Inferior parietal cortex (tissue), 1 donor: ENCODE data around the gene LAMA4.

ENCODE experiments used
- DNase-seq: peaks from one replicate; pipeline ENCODE4 v3.0.0-alpha.2; 2016; ENCODE audit errors: extremely low spot score

LAMA4 gene

DNA sequence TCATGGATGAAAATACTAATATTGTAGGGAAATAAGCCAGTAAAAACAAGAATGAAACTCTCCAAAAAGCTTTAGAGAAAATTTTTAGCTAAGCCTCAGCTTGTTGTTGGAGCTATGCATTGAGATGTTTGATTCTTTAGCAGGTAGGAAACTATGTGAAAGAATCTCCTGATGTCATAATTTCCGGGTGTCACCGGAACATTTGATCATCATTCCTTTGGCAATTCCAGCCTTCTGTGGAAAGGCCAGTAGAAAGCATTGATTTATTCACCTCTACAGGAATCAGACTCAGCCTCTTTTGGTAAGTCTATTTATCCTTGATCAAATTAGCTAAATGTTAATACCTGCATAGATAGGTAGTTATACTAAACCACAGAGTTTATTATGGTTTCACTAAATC is 157.5 kb downstream of the LAMA4 start:
- no peak for DNase-seq

- no peak for DNase-seq
Observed at GRCh38 chr6:112087916-112088315, 166.5 kb downstream of the LAMA4 start.

GRCh38 chr6:112087136-112087911 is 167.0 kb downstream of the LAMA4 start, which contains the start of the genes FAM229B and TUBE1:
TSS of gene FAM229B (plus strand) at chr6:112087591. CDS start at chr6:112099284, 11,693 bp downstream.
TSS of gene TUBE1 (minus strand) at chr6:112087482. CDS start at chr6:112087434, 48 bp downstream.
- peak; percentile 95 for DNase-seq

GRCh38 chr6:112086744-112087135 is 167.6 kb downstream of the LAMA4 start:
- DNase-seq: peak; percentile 56

DNA sequence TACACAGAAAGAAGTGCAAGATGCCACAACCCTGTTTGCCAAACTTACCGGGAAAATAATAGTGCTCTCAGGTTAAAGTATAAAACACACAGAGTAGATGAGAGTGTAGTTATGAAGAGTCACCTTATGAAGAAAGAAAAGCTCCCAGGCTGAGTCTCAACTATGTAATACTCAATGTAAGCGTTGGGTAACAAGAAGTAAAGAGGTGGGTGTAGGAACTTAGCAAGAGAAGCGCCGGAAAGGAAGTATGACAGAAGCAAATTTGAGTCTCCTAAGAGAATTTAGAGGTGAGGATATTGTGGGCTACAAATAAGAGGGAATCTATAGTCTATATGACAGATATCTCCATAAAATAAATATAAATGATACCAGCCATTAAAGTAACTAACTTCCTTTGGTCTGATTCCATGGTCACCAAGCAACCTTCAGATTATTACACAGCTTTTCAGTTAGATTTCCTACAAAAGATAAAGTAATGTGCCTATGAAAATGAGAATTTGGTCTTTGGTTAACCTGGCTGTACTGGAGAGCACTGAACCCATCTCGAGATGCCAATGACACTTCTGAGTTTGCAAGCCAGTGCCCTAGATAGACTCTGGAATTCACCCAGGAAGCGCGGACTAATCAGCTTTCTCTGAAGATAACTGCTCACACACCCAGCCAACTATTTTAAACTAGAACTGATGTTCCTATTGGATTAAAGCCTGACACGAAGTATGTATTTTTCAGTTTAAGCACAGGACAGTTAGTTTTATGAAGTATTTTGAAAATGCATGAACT is 168.9 kb downstream of the LAMA4 start:
- no peak for DNase-seq

- DNase-seq: no peak
Observed at GRCh38 chr6:112081569-112081968, 172.8 kb downstream of the LAMA4 start.

- no peak for DNase-seq
Observed at GRCh38 chr6:112066606-112067005, 187.8 kb downstream of the LAMA4 start.

GRCh38 chr6:112065426-112065986 is 188.9 kb downstream of the LAMA4 start:
- DNase-seq: no peak

GRCh38 chr6:112062966-112063365 is 191.4 kb downstream of the LAMA4 start:
- DNase-seq: no peak

DNA sequence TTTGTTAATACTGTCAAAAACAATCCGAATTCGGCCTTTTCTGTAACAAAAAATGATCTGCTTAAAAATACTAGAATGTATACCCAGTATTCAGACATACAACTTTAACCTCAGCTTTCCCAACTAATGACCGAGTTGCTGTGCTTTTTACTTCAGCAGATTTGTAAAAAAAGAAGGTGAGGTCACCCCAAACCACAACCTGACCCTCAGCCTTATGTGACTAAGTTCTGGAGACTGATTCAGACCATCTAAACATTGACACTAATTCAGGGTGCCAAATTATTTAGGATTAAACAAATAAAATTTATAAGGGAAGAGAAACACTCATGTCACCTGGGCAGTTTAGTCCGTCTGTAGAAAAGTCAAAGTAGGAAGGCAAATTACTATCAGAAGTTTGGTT is 192.8 kb downstream of the LAMA4 start:
- no peak for DNase-seq
